SK-N-SH (cell line): ENCODE results near the gene EEFSEC.

Experiments used
- EP300 ChIP-seq, 2 experiments: IDR thresholded peaks; 2 replicates each; pipeline versions ENCODE4 v1.4.0 to v1.6.1; 2012; ENCODE audit warnings: borderline replicate concordance in 1 of 2, low read depth in 1 of 2, low read length in 1 of 2
- FOXM1 ChIP-seq: IDR thresholded peaks from 2 replicates; pipeline ENCODE4 v1.4.0; 2012; ENCODE audit warnings: low read depth, mild to moderate bottlenecking
- POLR2AphosphoS5 ChIP-seq: IDR thresholded peaks from 2 replicates; pipeline ENCODE4 v1.6.1; 2012; ENCODE audit warnings: low read depth, low read length
- TF ChIP-seq, protein P1 (sequence below): fragments of 200-600 bp; sonication (generic); IDR thresholded peaks from 2 replicates; pipeline ENCODE4 v1.6.1; 2017; ENCODE audit warnings: antibody characterized with exemption, mild to moderate bottlenecking, moderate library complexity

DNA sequence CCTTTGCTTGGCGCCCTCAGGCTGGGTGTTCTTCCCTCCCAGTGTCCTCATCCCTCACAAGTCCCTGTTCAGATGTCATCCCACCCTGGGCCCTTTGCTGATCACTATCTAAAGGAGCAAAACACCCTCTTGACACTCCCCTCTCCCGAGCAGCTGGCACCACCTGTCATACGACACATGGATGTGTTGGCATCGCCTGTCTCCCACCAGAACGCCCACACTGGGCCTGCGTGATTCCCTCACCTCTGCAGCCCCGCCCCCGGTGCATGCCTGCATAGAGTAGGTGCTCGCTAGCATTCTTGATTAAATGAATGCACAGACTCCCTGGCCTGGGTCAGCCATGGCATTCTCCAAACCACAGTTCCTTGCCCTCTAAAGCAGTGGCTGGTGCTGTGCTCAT, 237.6 kb downstream of the EEFSEC start:
- TF ChIP-seq, protein P1, sequence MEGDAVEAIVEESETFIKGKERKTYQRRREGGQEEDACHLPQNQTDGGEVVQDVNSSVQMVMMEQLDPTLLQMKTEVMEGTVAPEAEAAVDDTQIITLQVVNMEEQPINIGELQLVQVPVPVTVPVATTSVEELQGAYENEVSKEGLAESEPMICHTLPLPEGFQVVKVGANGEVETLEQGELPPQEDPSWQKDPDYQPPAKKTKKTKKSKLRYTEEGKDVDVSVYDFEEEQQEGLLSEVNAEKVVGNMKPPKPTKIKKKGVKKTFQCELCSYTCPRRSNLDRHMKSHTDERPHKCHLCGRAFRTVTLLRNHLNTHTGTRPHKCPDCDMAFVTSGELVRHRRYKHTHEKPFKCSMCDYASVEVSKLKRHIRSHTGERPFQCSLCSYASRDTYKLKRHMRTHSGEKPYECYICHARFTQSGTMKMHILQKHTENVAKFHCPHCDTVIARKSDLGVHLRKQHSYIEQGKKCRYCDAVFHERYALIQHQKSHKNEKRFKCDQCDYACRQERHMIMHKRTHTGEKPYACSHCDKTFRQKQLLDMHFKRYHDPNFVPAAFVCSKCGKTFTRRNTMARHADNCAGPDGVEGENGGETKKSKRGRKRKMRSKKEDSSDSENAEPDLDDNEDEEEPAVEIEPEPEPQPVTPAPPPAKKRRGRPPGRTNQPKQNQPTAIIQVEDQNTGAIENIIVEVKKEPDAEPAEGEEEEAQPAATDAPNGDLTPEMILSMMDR, result no peak
- TF ChIP-seq POLR2AphosphoS5 (no peak), EP300 (IDR thresholded peaks at IDR 0.05; ENCODE audit: borderline replicate concordance in 1 of 2, low read depth in 1 of 2, low read length in 1 of 2) (no peak), FOXM1 (no peak)
